Measurements from ENCODE around the gene EMC9.

DNA sequence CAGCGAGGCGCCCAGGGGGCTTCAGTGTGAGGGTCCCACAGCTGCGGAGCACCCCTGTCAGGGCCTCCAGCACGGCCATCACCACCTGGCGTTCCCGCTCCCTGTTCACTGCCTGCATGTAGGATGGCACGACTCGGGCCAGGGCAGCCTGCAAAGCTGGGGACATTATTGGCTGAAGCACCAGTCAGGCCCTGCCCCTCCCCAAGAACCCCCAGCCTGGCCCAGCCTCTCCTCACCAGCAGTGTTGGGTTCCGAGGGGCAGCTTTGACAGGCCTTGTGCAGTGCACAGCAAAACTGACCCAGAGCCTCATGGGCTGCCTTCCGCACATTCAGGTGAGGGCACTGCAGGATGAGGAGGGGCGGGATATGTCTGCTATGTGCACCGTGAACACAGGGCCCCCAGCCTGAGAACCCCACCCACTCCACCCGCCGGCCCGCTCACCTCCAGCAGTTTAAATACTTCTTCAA is 41.7 kb upstream of the EMC9 start:
- TF ChIP-seq POLR2AphosphoS5 (IDR thresholded peaks at IDR 0.05; ENCODE audit: low read depth, low read length) (no peak), SIN3A (IDR thresholded peaks at IDR 0.05; ENCODE audit: borderline replicate concordance, insufficient read depth, low read length) (no peak), FOXP2 (optimal IDR thresholded peaks at IDR 0.05; ENCODE audit: borderline replicate concordance, extremely low read depth, extremely low read length, insufficient read depth) (no peak)
- TF ChIP-seq, protein P1, sequence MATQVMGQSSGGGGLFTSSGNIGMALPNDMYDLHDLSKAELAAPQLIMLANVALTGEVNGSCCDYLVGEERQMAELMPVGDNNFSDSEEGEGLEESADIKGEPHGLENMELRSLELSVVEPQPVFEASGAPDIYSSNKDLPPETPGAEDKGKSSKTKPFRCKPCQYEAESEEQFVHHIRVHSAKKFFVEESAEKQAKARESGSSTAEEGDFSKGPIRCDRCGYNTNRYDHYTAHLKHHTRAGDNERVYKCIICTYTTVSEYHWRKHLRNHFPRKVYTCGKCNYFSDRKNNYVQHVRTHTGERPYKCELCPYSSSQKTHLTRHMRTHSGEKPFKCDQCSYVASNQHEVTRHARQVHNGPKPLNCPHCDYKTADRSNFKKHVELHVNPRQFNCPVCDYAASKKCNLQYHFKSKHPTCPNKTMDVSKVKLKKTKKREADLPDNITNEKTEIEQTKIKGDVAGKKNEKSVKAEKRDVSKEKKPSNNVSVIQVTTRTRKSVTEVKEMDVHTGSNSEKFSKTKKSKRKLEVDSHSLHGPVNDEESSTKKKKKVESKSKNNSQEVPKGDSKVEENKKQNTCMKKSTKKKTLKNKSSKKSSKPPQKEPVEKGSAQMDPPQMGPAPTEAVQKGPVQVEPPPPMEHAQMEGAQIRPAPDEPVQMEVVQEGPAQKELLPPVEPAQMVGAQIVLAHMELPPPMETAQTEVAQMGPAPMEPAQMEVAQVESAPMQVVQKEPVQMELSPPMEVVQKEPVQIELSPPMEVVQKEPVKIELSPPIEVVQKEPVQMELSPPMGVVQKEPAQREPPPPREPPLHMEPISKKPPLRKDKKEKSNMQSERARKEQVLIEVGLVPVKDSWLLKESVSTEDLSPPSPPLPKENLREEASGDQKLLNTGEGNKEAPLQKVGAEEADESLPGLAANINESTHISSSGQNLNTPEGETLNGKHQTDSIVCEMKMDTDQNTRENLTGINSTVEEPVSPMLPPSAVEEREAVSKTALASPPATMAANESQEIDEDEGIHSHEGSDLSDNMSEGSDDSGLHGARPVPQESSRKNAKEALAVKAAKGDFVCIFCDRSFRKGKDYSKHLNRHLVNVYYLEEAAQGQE (IDR thresholded peaks at IDR 0.05; ENCODE audit: insufficient read depth in 1 of 2, low read depth in 2 of 2, low read length in 2 of 2) = no peak

All from PFSK-1 (cell line).